Pancreas (tissue), 10 donors: ENCODE data around the gene GRIP1. TPM values are rescaled to one million over a fixed set of nuclear protein-coding genes. Genes with fewer than 3 reads are reported as not detected.

ENCODE experiments used
- ATAC-seq, 4 donors: fragments of 200-7000 bp; cut with Tn5 transposase; one replicate each; pipeline versions ENCODE4 v1.8.0 to v1.9.1; 2020; ENCODE audit warnings: mild to moderate bottlenecking in 4 of 4, moderate library complexity in 4 of 4
- DNase-seq, 6 donors: peaks; one replicate each; pipeline ENCODE4 v3.0.0-alpha.2; 2020
- FAIRE-seq: peaks from 2 replicates; lab custom pipeline; 2012; peaks lifted over from hg19 to GRCh38; lab: Jason Lieb, UNC
- H3K27ac ChIP-seq, 4 donors: fragments of 200-600 bp; sonication (generic); 1 replicate in 3 of 4; 2 replicates in 1 of 4; pipeline versions ENCODE4 v1.5.0 to v1.8.0; 2020
- H3K27me3 ChIP-seq, 4 donors: fragments of 200-600 bp; one replicate each; pipeline ENCODE4 v1.8.0; 2021
- H3K36me3 ChIP-seq, 3 donors: fragments of 200-600 bp; sonication (generic) in 1 of 3; one replicate each; pipeline versions ENCODE4 v1.5.0 to v1.8.0; 2020 to 2021
- H3K4me1 ChIP-seq, 3 donors: fragments of 200-600 bp; one replicate each; pipeline ENCODE4 v1.8.0; 2021
- H3K4me3 ChIP-seq, 4 donors: fragments of 200-600 bp; sonication (generic) in 2 of 4; one replicate each; pipeline versions ENCODE4 v1.5.0 to v1.8.0; 2020 to 2021
- H3K9me3 ChIP-seq, 4 donors: fragments of 200-600 bp; one replicate each; pipeline ENCODE4 v1.8.0; 2021
- CTCF ChIP-seq, 4 donors: fragments of 200-600 bp; sonication (generic) in 3 of 4; IDR thresholded peaks; one replicate each; pipeline versions ENCODE4 v1.5.0 to v1.8.0; 2021; ENCODE audit warnings: antibody characterized with exemption in 4 of 4
- WGBS, 2 donors: extraction: QIAGEN DNeasy Blood & Tissue Kit; methylation state at CpG; one replicate each; pipeline ENCODE4 v1.1.7; 2013; 5-methylcytosine and 5-hydroxymethylcytosine counted together
- intact Hi-C, 3 donors: fragments of 100-400 bp; cut with DNase I; formaldehyde crosslinking; loops; one replicate each; pipeline versions ENCODE4 v1.11.1 to v1.14.2; 2022
- polyA plus RNA-seq, 2 donors: library from polyadenylated mRNA; stranded (reverse); fragments of 200-250 nt; gene quantifications; one replicate each; pipeline ENCODE4 v1.2.3, GENCODE V29; 2013
- total RNA-seq, 6 donors: library from RNA; stranded (reverse); fragmentation: NEBNext Ultra II Directional in 4 of 6; extraction: Animal tissue kit (Norgen Biotek cat#: 25700) in 4 of 6; gene quantifications; one replicate each; pipeline versions ENCODE4 v1.2.1 to v1.2.4, GENCODE V29; 2021 to 2023
- donor health status: healthy with polysubstance abuse.
- donor health status: DM: no; HTN: no; CAD: no; lungs with moderate emphysema.
- donor health status: DM: no; HTN: no; CAD: no.
- donor health status: control.
- donor health status: control.
- donor health status: Bipolar disorder and iron deficiency.
- donor health status: DM: yes; HTN: yes; CAD: no.
- donor health status: DM: no; HTN: no; CAD: no.
- donor health status: DM: no; HTN: no; CAD: no.
- donor health status: DM: yes; HTN: yes; CAD: no.

The GRIP1 gene
- total and polyA plus RNA-seq, 8 donors: 0.89 to 6.8 (median 4.7) TPM

GRCh38 chr12:66398931-66399910, 279.7 kb downstream of the GRIP1 start:
- H3K27me3 ChIP-seq: no peaks in the 10 kb centered on the region
- WGBS, 2 donors: 81% methylated on average over 10 of the region's 10 CpGs
- no peak overlapping the region for H3K27ac ChIP-seq
- no peak for DNase-seq
- intact Hi-C loops: no loop called here
- no peak for FAIRE-seq
- no peaks in the 10 kb centered on the region for H3K36me3 ChIP-seq
- no peak for ATAC-seq
- H3K4me1 ChIP-seq: no peaks in the 10 kb centered on the region
- H3K9me3 ChIP-seq: no peaks in the 10 kb centered on the region
- H3K4me3 ChIP-seq: no peak overlapping the region
- no peak for TF ChIP-seq CTCF (IDR thresholded peaks at IDR 0.05)

GRCh38 chr12:66397574-66398290, 281.1 kb downstream of the GRIP1 start:
- intact Hi-C loops: no loop called here
- no peak overlapping the region for H3K4me3 ChIP-seq
- no peaks in the 10 kb centered on the region for H3K4me1 ChIP-seq
- H3K9me3 ChIP-seq: no peaks in the 10 kb centered on the region
- WGBS, 2 donors: 85 to 89% methylated on average over 5 of the region's 5 CpGs
- H3K36me3 ChIP-seq: no peaks in the 10 kb centered on the region
- no peak overlapping the region for H3K27ac ChIP-seq
- H3K27me3 ChIP-seq: no peaks in the 10 kb centered on the region
- TF ChIP-seq CTCF (IDR thresholded peaks at IDR 0.05): no peak
- FAIRE-seq (no peak), DNase-seq (no peak), ATAC-seq (no peak)

- FAIRE-seq: no peak
- no peak for TF ChIP-seq CTCF (IDR thresholded peaks at IDR 0.05)
- no peak for DNase-seq
- Histone ChIP-seq H3K27ac (no peak overlapping the region), H3K27me3 (no peaks in the 10 kb centered on the region), H3K9me3 (no peaks in the 10 kb centered on the region), H3K4me1 (no peaks in the 10 kb centered on the region), H3K4me3 (no peak overlapping the region), H3K36me3 (no peaks in the 10 kb centered on the region)
- no peak for ATAC-seq
- WGBS, 2 donors: 58 to 61% methylated on average over 5 of the region's 5 CpGs
- intact Hi-C loops: no loop called here
These were observed 285.0 kb downstream of the GRIP1 start for GRCh38 chr12:66393890-66394289.

GRCh38 chr12:66392266-66392915, 286.5 kb downstream of the GRIP1 start:
- Histone ChIP-seq H3K4me3 (no peak overlapping the region), H3K36me3 (no peaks in the 10 kb centered on the region), H3K27ac (no peak overlapping the region), H3K4me1 (no peaks in the 10 kb centered on the region), H3K9me3 (no peaks in the 10 kb centered on the region), H3K27me3 (no peaks in the 10 kb centered on the region)
- intact Hi-C loops: no loop called here
- ATAC-seq: no peak
- no peak for TF ChIP-seq CTCF (IDR thresholded peaks at IDR 0.05)
- FAIRE-seq: no peak
- DNase-seq: no peak
- 92 to 98% methylated on average over 6 of the region's 6 CpGs for WGBS, 2 donors
